AG10803 (cell line): Measurements from ENCODE around the gene VCX3A.
"Not testable (repeated sequence)": the region's sequence is repeated elsewhere in the genome, so short reads cannot be mapped to it uniquely, and the experiment has no call there.

ENCODE experiments used
- DNase-seq: peaks from one replicate; pipeline ENCODE4 v3.0.0; 2010; ENCODE audit warnings: low read depth
- H3K4me3 ChIP-seq: 2 replicates; pipeline ENCODE4 v1.5.1; 2011; ENCODE audit warnings: mild to moderate bottlenecking, low read length, control low read depth
- TF ChIP-seq, protein P1 (sequence below): conservative IDR thresholded peaks from 2 replicates; pipeline ENCODE4 v1.5.1; 2011; ENCODE audit warnings: mild to moderate bottlenecking, low read length, control low read depth, inconsistent platforms

The VCX3A gene

DNA sequence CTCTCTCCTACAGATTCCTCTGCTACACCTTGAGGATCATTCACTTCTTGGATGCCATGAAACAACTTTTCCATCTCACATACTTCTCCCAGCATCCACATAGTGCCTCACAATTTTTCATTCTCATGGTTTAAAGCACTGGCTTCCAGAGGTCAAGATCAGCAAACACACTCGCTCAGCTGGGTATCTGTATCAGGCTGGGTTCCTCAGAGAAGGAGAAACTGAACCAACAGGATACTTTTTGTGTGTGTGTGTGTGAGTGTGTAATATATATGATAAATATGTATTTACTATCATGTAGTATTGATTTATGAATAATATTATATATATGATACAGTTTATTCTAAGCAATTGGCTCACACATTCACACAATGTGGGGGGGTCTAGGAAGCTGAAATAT, at the start of gene VCX3A:
Gene VCX3A (minus strand): TSS at position 101 of the 400 bp plus-strand sequence. CDS start 621 bp downstream, outside the sequence.
- not testable (repeated sequence) for DNase-seq, H3K4me3 ChIP-seq

DNA sequence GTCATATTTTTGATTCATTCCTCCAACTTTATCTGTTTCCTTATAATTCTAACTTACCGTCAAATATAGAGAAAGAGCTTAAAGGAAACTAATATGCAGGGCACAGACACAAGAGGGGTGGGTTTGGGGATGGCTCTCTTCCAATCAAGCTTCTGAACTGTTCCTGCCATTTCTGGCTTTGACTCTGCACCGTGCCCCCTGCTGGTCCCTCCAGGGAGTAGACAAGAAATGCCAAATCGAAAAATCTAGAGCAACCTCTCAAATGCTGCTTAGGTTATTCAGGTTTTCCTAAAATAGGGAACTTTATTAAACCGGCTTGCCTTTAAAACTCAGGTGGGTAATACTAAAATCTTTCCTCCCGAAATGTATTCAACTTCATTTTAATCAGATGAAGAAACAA, 39.8 kb upstream of the VCX3A start:
- TF ChIP-seq, protein P1, sequence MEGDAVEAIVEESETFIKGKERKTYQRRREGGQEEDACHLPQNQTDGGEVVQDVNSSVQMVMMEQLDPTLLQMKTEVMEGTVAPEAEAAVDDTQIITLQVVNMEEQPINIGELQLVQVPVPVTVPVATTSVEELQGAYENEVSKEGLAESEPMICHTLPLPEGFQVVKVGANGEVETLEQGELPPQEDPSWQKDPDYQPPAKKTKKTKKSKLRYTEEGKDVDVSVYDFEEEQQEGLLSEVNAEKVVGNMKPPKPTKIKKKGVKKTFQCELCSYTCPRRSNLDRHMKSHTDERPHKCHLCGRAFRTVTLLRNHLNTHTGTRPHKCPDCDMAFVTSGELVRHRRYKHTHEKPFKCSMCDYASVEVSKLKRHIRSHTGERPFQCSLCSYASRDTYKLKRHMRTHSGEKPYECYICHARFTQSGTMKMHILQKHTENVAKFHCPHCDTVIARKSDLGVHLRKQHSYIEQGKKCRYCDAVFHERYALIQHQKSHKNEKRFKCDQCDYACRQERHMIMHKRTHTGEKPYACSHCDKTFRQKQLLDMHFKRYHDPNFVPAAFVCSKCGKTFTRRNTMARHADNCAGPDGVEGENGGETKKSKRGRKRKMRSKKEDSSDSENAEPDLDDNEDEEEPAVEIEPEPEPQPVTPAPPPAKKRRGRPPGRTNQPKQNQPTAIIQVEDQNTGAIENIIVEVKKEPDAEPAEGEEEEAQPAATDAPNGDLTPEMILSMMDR = no peak
- H3K4me3 ChIP-seq = no peak overlapping the region
- DNase-seq = no peak

DNA sequence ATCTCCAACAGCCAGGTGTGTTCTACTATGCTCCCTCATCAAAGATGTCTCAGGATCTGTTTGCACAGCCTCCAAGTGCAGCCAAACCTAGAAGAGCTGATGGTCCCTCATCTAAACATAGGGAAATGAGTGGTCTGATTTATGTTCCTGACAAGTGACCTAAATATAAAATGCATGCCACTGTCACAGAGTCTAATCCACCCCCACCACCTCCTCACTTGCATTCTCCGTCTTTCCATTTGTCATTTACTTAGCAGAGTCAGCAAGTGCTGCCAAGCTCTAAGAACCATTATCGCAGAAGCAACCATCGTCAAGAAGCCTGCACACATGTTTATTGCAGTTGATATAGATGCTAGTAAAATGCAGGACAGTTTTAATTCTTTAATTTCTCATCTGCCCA, 33.1 kb upstream of the VCX3A start:
- TF ChIP-seq, protein P1 = no peak
- no peak for DNase-seq
- H3K4me3 ChIP-seq = no peak overlapping the region

DNA sequence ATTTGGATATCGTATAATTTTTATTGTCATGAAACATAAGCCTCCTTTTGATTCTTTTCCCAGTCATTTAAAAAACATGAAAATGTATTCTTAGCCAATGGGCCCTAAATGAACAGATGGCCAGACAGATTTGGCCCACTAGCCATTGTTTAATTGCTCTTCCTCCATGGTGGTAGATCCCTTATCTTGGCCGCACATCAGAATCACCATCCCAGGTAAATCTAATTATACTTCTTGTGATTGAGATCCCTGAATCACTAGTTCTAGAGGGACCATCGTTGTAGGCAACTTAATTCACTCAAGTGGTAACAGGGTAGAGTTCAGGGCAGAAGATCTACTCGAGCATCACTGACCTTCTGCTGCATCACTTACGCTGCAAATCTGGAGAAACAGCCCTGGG, 24.1 kb upstream of the VCX3A start:
- H3K4me3 ChIP-seq = no peak overlapping the region
- DNase-seq = no peak
- TF ChIP-seq, protein P1 = no peak

DNA sequence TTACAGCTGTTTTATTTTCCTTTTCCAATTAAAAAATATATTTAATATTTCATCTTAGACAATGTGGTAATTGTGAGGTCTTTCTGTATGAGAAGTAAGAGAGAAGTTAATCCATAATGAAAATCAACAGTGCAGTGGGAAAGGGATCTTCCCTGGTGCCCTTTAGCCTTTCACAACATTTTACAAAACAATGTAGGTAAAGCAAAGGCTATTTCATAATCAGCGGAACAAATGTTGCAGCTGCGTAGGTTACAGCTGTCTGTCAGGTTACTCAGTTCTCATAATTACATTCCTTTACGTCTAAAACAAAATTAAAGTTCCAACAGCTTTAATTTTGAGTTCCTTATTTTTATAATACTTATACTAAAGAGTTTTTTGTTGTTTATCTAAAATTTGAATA, 22.8 kb upstream of the VCX3A start:
- no peak for DNase-seq
- H3K4me3 ChIP-seq = no peak overlapping the region
- TF ChIP-seq, protein P1 = no peak

DNA sequence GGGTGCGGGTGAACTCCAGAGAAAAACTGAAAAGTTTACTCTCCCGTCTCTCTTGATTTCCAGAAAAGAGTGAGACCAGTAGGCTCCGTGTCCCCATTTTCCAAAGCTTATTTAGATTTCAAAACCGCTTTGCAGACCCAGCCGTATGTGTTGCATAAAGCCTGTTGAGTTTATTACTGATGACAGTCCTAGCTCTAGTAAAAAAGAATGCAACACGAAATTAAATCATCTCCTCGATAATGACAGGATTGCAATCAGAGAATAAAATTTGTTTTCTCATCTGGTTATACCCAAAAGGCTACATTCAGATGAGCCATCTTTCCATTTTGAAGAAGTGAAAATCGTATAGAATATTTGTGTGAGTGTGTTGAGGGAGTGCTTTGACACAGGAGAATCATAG, 16.1 kb upstream of the VCX3A start:
- TF ChIP-seq, protein P1 = no peak
- DNase-seq = no peak
- no peak overlapping the region for H3K4me3 ChIP-seq

DNA sequence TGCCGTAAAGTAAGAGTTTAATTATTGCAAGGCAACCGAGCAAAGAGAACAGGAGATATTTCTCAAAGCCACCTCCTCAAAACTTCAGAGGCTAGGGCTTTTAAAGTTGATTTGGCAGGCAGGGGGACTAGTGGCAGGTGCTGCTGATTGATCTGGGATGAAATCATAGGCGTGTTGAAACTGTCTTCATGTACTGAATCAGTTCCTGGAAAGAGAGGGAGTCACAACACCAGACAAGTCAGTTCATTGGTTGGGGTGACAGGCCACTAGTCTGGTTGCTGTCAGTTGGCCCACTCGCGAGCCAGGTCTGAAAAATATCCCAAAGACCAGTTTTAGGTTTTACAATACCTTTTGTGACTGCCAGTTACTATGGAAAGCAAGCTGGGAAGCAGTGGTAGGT, 10.8 kb upstream of the VCX3A start:
- TF ChIP-seq, protein P1 = no peak
- H3K4me3 ChIP-seq = no peak overlapping the region
- DNase-seq = no peak

DNA sequence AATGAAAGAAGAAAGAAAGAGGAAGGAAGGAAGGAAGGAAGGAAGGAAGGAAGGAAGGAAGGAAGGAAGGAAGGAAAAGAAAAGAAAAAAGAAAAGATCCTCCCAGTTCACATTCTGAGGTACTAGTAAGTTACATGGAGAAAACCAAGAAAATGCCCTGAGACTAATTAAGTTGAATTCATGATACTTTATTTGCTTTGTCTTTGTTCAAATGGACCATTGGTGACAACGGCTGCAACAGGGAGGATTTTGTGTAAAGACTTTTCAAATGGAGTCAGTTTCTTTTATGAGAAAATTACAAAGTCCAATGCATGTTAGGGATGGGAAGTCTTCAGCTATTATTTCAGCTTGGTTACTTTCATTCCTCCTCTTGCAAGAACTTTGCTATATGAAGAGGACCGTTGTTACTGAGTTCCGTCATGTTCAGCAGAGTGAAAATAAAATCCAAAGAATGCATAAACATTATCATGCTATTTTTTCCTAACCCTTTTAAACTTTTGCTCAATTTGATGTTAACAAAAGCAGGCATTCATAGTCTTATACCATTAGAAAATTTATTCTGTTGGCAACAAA, 8.3 kb downstream of the VCX3A start:
- DNase-seq = no peak
- no peak overlapping the region for H3K4me3 ChIP-seq
- TF ChIP-seq, protein P1 = no peak
